EL (cell line): Measurements from ENCODE around the gene CSNK1A1.
"Not testable (repeated sequence)": the region's sequence is repeated elsewhere in the genome, so short reads cannot be mapped to it uniquely, and the experiment has no call there.

Experiments
- DNase-seq: peaks from one replicate; pipeline ENCODE4 v3.0.0-alpha.2; 2016

Gene CSNK1A1

DNA sequence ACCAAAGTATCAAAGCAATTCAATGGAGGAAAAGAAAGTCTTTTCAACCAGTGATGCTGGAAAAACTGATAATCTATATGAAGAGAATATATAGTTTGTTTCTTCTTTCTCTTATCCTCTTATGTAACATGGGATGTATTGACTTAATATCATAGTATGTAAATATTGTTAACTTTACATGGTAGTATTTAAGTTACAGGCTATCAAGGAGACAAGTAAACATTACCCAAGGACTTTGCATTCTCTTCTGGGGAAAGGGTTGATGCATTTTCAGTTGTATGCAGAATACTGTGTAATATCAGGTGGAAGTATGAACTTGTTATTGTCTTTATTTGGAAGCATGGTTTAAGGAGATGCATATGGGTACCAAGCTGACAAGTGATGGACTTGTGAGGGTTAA, 20.9 kb upstream of the CSNK1A1 start:
- no peak for DNase-seq

DNA sequence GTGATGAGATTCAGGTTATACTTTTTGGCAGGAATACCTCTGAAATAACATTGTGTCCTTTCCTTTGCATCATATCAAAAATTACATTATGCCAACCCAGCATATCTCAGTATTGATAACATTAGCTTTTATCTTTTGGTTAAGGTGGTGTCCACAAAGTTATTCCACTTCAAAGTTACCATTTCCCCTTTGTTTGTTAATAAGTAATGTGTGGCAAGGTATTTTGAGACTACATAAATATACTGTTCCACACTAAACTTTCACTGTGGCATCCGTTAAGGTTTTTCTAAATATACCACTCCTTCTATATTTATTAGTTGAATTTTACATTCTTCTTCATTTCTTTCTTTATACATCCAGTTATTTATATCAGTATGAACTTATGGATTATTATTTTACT, 16.0 kb upstream of the CSNK1A1 start:
- no peak for DNase-seq

DNA sequence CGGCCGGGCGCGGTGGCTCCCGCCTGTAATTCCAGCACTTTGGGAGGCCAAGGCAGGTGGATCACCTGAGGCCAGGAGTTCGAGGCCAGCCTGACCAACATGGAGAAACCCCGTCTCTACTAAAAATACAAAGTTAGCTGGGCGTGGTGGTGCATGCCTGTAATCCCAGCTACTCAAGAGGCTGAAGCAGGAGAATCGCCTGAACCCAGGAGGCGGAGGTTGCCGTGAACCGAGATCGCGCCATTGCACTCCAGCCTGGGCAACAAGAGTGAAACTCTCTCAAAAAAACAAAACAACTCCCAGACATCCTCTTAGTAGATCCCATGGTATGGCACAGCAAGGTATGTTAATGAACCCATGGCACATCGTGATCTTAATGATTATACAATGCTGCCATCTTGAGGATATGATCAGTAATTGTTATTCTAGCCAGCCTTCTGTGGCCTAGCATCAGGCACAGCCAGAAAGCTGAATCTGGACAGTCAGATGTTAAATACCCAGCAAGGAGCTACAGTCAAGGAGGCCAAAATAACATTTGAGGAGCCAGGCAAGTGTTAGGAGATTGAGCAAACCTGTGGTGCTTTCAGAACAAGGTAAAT, 13.4 kb upstream of the CSNK1A1 start:
- peak; percentile 83 for DNase-seq

DNA sequence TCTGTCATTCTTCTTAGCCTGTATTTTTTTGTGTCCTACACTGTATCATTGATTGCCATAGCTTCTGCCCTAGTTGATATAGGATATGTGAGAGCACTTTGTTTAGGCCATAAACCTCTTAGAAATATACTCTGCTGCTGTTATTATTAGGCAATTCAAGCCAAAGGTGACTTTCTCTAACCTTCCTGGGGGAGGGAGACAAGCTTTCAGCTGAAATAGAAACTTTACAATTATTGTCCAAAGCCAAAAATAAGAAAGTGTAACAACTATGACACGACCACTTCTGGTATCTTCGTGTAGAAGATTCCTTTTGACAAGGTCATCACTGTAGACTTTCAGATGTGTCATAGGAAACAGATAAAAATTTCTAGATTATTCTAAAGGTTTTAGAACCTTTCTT, 12.2 kb upstream of the CSNK1A1 start:
- peak; percentile 59 for DNase-seq

DNA sequence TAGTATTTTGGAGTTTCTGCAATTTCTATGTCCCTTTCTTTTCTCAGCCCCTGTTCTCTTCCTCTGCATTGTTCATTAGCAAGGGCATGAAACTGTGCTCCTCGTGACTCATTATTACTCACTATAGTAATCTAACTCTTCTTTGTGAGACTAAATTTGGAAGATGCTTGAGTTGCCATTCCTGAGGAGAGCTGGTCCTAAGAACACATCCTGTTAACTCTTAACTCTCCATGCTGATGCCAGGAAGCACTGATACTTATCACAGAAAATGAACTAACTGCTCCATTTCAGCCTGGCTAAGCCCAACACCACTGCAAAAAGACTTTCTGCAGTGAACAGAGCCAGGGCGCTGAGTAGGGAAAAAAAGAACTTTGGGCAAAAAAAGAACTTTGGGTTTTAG, 10.6 kb upstream of the CSNK1A1 start:
- DNase-seq, result peak; percentile 95

DNA sequence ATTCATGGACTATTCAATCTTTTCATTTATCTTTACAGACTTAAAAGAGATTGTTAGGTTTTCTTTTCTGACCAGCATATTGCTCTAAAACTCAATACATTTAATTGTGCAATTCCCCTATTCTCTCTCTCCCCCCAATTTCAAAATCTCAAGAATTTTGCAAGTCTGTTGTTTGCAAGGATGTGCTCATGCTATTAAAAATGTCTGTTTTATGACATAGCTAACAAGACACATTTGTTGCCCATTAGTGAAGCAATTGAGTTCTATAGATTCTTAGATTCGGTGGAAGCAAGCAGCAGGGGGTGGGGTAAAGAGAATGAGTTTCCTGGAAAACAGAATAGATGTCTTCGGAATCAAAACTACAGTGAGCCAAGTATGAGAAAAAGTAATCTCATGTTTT, 8.5 kb upstream of the CSNK1A1 start:
- peak; percentile 44 for DNase-seq

DNA sequence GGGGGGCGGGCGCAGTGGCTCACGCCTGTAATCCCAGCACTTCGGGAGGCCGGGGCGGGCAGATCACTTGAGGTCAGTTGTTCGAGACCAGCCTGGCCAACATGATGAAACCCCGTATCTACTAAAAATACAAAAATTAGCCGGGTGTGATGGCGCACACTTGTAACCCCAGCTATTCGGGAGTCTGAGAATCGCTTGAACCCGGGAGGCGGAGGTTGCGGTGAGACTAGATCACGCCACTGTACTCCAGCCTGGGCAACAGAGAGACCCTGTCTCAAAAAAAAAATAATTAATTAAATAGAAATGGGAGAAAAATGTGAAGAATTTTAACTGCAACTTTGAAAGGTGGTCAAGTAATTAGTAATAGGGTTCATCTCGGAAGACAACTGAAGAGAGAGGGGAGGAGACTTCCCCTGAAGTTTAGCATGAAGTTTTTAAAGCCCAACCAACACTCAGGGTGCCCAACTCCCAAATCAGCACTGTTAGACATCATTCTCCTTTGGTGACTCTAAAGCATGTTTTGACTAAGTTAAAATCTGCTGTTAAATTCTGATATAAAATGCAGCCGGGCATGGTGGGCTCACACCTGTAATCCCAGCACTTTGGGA, 1.4 kb upstream of the CSNK1A1 start:
- DNase-seq, result no peak

DNA sequence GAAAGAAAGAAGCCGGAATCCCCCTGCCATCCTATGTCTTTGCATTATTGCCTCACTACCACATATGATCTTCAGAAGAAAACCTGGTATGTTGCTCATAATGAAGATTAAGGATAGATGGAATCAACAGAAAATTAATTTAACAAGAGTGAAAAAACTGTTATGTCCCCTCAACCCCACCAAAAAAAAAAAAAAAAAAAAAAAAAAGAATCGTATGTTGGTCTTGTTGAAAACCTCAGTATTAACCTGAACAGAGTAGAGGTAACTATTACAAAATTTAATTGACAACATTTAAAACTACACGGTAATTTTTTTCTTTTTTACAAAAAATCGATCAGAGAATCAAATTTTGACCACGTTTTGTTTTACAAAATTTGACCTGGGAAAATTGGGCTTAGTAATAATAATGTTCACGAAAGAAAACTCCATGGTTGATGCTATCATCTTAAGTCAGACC, 827 bp upstream of the CSNK1A1 start:
- DNase-seq, result no peak

DNA sequence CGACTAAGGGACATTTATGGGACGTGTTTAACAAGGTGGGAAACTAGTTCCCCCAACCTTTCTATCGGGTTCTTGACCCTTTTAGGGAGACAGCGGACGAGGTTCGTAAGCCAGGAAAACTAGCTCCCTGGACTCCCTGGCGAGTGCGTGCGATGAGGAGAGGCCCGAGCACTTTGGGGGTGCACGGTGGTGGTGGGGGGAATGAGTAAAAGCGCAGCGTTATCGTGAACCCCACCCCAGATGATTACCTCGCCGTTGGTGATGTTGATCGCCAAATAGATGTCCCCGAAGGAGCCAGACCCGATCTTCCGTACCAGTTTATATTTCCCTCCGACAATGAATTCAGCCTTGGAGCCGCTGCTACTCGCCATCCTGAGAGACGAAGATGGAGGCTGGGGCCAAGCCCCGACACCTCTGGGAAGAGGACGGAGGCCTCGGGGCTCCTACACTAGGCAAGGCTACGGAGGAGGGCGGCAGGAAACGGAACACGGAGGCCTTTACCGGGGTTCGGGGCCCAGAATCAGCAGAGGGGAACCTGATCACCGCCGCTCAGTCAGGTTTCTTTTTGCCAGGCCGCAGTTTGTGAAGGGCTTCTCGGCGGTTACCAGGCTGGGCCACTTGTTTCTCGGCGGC, 529 bp downstream of the CSNK1A1 start:
- peak; percentile 20 for DNase-seq

DNA sequence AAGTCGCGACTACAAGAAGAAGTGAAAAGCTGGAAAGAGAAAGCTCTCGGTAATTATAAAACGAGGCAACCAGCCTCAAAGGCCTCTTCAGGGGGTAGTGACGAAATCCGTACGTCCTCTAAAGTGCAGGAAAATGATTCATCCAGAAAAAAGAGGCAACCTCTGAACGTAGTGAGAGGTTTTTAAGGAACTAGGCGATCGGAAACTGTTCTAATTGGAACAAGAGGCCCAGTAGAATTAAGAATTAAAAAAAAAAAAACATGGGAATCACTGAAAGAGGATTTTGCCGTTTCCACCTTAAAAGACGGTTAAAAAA, 1.0 kb downstream of the CSNK1A1 start:
- DNase-seq, result peak; percentile 56

DNA sequence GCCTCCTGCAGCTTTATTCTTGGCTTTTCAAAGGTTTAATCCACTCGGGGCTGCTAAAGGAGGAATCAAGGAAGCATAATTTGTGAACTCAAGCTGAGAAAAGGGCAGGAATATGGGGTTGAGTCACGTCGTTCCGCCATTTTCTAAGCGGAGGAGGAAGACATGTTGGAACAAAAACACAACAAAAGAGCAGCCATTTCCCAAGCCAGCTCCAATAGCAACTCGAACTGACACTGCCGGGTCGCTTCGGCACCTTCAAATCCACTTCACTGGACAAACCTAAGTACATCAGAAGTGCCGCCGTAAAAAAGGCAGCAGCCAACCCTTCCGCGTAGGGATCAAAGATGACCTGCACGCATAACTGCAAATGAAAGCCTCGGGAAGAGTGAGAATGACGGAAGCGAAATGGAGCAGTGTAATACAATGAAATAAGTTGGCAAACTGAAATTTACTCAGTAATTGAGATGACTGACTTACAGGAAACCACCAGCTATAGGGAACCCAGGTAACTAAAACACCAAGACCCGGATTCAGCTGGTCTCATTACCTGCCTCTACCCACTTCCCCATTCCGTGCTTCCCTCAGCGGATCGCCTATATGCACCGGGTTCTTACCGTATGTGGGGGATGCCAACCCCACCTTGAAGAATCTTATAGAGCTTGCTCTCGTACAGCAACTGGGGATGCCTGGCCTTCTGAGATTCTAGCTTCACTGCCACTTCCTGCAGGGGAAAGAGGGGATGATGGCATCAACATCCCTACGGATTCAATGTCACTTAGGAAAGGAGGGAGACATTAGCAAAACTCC, 1.6 kb downstream of the CSNK1A1 start:
- peak; percentile 59 for DNase-seq

DNA sequence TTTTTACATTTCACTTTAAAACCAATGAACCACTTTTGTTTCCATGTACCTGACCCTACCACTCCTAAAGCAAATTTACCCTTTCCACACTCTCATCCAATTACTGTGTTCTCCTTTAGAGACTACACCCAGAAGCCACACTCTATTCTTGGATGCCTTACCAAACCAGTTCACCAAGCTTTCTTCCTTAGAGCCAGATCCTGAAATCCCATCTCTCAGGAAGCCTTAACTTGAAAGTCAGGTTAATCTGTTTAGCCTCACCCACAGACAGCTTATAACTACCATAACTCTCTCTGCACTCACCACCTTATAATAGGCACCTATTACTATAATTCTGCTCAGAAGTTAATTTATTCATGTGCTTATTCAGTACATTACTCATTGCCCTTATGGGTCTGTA, 4.3 kb downstream of the CSNK1A1 start:
- no peak for DNase-seq

DNA sequence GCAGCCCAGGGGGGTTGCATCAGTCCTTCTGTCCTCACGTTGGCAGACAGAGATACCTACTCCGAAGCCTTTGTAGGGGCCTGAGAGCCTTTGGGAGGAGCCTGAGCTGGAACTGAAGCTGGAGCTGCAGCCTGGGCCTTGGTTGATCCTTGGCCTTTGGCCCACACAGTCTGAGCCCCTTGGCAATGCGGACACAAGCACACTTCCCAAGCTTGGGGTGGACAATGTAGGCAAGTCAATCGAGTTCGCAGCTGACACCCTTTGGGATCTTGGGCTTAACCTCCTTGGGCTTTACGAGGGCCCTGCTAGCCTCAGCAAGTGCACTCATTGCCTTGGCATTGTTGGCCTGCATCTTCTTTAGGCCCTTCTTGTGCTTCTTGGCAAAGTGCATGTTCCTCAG, 5.9 kb downstream of the CSNK1A1 start:
- DNase-seq, result no peak

DNA sequence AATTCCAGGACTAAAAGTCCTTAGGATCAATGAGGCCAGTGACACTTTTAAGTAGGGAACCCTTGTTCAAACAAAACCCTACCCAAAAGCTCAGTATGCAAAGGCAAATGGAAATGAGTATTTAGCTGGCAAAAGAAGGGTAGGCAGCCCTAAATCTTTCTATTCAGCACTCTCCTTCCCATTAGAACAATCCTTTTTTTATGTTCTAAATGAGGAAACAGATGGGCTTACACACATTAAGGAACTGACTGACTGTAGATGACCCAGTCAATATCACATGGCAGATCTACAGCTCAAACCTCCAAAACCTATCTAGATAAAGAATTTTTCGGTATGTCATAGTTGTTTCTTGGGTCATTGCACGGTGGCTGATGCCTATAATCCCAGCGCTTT, 7.2 kb downstream of the CSNK1A1 start:
- DNase-seq, result no peak

DNA sequence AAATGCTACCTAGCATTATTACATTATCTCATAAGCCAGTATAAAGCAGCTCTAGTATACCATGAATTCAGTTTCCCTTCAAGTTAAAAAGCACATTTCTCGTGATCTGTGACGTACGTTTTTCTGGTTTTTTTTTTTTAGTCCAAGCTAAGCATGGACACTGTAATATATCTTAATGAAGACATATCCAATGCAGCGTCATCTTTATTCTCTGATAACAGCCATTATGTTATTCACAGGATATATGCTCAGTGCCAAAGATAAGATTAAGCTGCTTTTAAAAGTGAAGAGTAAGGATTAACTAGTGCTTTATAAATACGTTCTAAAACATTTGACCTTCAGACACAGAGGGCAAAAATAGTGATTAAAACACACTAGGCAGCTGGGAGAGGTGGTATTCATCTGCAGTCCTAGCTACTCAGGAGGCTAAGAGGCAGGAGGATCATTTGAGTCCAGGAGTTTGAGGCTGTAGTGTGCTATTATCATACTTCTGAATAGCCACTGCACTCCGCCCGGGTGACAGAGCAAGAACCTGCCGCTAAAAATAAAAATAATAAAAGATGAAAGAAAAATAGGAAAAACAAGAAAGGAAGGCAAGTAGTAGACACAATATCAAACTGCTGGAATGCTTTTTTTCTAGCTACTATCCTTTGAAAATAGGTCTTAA, 7.7 kb downstream of the CSNK1A1 start:
- DNase-seq, result no peak

DNA sequence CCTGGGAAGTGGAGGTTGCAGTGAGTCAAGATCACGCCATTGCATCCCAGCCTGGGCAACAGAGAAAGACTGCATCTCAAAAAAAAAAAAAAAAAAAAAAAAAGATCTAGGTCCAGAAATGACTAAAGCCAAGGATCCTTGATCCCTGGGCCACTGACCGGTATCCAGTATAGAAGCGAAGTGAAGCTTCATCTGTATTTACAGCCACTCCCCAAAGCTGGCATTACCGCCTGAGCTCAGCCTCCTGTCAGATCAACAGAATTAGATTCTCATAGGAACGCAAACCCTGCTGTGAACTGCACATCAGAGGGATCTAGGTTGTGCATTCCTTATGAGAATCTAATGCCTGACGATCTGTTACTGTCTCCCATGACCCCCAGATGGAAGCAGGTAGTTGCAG, 9.3 kb downstream of the CSNK1A1 start:
- no peak for DNase-seq

DNA sequence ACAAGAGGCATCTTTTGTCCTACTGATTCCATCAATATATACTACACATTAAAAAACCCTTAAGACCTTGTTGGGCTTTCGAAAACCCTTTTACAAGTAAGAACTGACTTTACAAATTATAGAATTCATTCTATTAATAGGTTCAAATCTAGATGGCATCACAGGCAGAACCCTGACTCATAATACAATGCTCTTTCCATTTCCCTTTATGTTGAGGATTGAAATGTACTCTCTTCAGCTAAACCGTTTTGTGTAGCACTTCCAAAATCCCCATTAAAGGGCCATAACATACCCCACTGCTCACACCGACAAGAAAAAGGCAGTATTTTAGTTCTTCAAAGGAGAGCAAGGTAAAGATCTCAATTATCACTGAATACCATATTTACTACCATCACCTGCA, 11.2 kb downstream of the CSNK1A1 start:
- DNase-seq, result no peak

DNA sequence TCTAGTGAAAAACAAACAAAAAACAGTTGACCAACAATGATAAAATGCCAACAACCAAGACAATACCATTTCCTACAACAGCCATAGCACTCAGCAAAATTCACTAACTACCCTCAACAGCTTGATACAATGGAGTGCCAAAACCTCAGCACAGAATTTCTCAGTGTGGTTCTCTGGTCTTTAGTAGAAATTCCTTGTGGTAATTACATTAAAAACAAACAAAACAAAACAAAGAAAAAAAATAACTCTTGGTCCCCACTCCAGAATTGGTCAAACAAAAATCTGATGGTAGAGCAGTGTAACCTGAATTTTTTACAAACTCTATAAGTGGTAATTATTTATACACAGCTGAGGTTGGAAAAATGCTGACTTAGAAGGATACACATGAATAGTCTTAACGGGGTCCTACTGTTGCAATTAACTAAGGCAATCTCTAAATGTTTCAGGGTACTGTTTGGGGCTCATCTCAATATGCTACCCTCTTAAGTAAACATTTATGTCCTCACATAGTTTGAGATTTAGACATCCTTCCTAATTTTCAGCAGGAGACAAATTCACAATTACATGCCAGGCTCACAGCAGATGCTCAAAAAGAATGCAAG, 13.8 kb downstream of the CSNK1A1 start:
- DNase-seq, result no peak

DNA sequence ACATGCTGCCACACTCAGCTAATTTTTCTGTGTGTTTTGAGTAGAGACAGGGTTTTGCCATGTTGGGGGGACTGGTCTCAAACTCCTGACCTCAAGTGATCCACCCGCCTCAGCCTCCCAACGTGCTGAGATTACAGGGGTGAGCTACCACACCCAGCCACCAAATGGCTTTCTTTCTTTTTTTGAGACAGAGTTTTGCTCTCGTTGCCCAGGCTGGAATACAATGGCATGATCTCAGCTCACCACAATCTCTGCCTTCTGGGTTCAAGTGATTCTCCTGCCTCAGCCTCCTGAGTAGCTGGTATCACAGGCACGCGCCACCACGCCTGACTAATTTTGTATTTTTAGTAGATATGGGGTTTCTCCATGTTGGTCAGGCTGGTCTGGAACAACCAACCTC, 15.5 kb downstream of the CSNK1A1 start:
- not testable (repeated sequence) for DNase-seq

DNA sequence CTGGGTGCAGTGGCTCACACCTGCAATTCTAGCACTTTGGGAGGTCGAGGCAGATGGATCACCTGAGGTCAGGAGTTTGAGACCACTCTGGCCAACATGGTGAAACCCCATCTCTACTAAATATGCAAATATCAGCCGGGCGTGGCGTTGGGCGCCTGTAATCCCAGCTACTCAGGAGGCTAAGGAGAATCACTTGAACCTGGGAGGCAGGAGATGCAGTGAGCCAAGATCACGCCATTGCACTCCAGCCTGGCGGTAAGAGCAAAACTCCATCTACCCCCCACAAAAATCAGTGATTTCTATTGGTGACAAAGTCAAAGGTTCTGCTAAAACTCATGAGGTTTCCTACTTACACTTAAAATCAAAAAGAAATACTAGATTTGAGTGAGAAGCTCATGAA, 18.8 kb downstream of the CSNK1A1 start:
- DNase-seq, result no peak

DNA sequence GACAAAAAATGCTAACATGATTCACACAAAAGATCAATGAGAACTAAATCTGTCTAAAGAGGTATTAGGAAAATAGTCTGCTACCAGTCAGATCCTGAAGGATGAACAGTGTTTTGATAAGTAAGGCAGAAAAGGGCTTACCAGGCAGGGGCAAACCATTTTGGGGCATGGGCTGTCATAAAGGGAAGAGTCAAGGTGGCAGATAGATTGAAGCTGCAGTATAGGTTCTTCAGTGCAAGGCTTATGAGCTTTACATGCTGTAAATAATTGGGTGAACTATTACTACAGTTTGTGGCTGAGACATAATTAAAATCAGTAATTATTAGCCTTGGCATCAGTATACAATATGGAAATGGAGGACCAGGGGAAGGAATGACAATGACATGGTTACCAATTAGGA, 21.8 kb downstream of the CSNK1A1 start:
- no peak for DNase-seq

DNA sequence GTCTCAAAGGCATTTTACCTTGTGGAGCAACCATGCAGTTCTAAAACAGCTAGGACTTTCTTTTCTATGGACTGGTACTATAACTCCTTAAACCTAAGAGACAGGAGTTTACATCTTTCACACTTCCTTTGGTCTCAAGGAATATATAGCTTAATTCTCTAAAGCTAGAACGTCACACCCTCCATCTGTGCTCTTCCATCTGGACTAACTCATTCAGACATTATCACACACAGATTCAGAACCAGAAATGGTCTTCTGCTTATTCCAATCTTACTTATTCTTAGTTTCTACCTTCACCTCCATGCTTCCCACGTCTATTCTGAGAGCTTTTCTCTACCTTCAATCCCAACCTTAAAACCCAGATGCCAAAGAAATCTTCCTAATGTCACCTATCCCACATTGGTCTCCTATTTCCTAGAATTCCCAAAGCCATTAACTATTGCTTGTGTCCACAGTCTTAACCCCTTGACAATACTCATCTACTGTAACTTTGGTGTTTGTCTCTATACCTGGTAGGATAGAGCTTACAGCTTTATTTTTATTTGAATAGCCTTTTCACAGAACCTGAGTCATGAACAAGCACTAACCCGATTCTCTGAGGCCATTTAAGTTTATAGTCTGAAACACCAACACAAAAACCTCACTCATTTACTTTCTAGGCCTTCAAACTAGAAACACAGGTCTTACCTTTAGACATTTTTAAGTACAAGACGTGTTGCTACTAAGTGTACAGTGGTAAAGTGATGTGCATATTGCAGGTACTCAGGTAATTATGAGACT, 22.8 kb downstream of the CSNK1A1 start:
- DNase-seq, result no peak
